ENCODE data around the gene PRTN3. TPM values are rescaled to one million over a fixed set of nuclear protein-coding genes. Genes with fewer than 3 reads are reported as not detected.

Gene PRTN3
- polyA plus RNA-seq, 1 donor (not counting 4 experiments of a cell fraction or from before 2014, with no cell fraction given), result not detected

- FAIRE-seq (no peak), DNase-seq (ENCODE audit: low read depth, low spot score) (no peak)
- Histone ChIP-seq H3K9me1 (ENCODE audit: control insufficient read depth, extremely low read depth, insufficient read depth, low read length) (no peaks in the 10 kb centered on the region), H4K20me1 (ENCODE audit: control insufficient read depth, extremely low read depth, insufficient read depth, low read length) (no peaks in the 10 kb centered on the region), H3K36me3 (ENCODE audit: control insufficient read depth in 2 of 2, extremely low read depth in 1 of 2, insufficient read depth in 2 of 2, low read length in 2 of 2) (peaks cover 4 to 12% of the 10 kb centered on the region in 2 experiments), H3K4me1 (ENCODE audit: control insufficient read depth, extremely low read depth, insufficient read depth, low read length) (no peaks in the 10 kb centered on the region), H3K27me3 (ENCODE audit: control insufficient read depth, extremely low read depth, insufficient read depth, low read length) (no peaks in the 10 kb centered on the region), H3K9ac (ENCODE audit: control insufficient read depth, extremely low read depth, insufficient read depth, low read length) (peak overlapping the region; percentile 88), H3K79me2 (ENCODE audit: control insufficient read depth, insufficient read depth, low read length) (no peaks in the 10 kb centered on the region), H3K4me3 (ENCODE audit: control insufficient read depth in 2 of 3, extremely low read depth in 1 of 3, insufficient read depth in 2 of 3, low read depth in 1 of 3, low read length in 3 of 3) (peak overlapping the region; percentile 77 to 86 (median 80)), H3K27ac (ENCODE audit: control insufficient read depth, insufficient read depth, low read length) (peak overlapping the region; percentile 58), H3K9me3 (ENCODE audit: control insufficient read depth, low read depth, low read length) (no peaks in the 10 kb centered on the region), H3K4me2 (ENCODE audit: control insufficient read depth, extremely low read depth, insufficient read depth, low read depth, low read length) (peak overlapping the region; percentile 90), H2AFZ (ENCODE audit: control insufficient read depth, low read length) (no peak overlapping the region)
- dilution Hi-C loops (cut with MboI; ENCODE audit: extremely low pct_ligation_motif_present, low sequenced_read_pairs), result no loop called here
- TF ChIP-seq CTCF (optimal IDR thresholded peaks at IDR 0.05 in 1 of 3, IDR thresholded peaks at IDR 0.05 in 1 of 3, conservative IDR thresholded peaks at IDR 0.05 in 1 of 3; ENCODE audit: extremely low read depth in 1 of 3, insufficient read depth in 2 of 3, low read length in 3 of 3) (no peak), EZH2 (IDR thresholded peaks at IDR 0.05; ENCODE audit: low read length) (no peak)
Measured at GRCh38 chr19:892243-892893, 51.6 kb downstream of the PRTN3 start.

DNA sequence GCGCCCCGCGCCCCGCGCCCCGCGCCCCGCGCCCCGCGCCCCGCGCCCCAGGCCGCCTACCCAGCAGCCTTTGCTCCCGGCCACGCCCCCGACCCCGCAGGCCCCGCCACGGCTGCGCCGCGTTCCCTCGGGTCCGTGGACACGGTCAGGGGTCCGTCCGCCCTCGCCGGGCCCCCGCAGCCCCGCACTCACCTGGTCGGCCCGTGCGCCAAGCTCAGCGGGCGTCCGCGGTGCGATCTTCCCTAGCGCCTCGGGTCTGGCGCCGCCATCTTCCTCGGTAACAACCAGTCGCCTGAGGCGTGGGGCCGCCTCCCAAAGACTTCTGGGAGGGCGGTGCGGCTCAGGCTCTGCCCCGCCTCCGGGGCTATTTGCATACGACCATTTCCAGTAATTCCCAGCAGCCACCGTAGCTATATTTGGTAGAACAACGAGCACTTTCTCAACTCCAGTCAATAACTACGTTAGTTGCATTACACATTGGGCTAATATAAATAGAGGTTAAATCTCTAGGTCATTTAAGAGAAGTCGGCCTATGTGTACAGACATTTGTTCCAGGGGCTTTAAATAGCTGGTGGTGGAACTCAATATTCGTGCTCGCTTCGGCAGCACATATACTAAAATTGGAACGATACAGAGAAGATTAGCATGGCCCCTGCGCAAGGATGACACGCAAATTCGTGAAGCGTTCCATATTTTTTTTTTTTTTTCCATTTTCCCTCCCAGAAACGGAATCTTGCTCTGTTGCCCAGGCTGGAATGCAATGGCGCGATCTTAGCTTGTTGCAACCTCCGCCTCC is 52.3 kb downstream of the PRTN3 start, which contains the start of the genes MED16 and RNU6-9:
TSS of gene MED16 (minus strand) at position 294 of the 796 bp plus-strand sequence. CDS start 2,056 bp downstream, outside the sequence.
TSS of gene RNU6-9 (plus strand) at position 591 of the 796 bp plus-strand sequence.
- FAIRE-seq, result no peak
- no peaks in the 10 kb centered on the region for H3K79me2 ChIP-seq (ENCODE audit: control insufficient read depth, insufficient read depth, low read length)
- no peaks in the 10 kb centered on the region for H3K9me3 ChIP-seq (ENCODE audit: control insufficient read depth, low read depth, low read length)
- no peak for DNase-seq (ENCODE audit: low read depth, low spot score)
- no peaks in the 10 kb centered on the region for H4K20me1 ChIP-seq (ENCODE audit: control insufficient read depth, extremely low read depth, insufficient read depth, low read length)
- H3K36me3 ChIP-seq (ENCODE audit: control insufficient read depth in 2 of 2, extremely low read depth in 1 of 2, insufficient read depth in 2 of 2, low read length in 2 of 2), result peaks cover 4 to 12% of the 10 kb centered on the region in 2 experiments
- dilution Hi-C loops (cut with MboI; ENCODE audit: extremely low pct_ligation_motif_present, low sequenced_read_pairs), result no loop called here
- H3K4me2 ChIP-seq (ENCODE audit: control insufficient read depth, extremely low read depth, insufficient read depth, low read depth, low read length), result peak within 1 kb of the TSS; percentile 90
- peak within 1 kb of the TSS; percentile 88 for H3K9ac ChIP-seq (ENCODE audit: control insufficient read depth, extremely low read depth, insufficient read depth, low read length)
- no peaks in the 10 kb centered on the region for H3K27me3 ChIP-seq (ENCODE audit: control insufficient read depth, extremely low read depth, insufficient read depth, low read length)
- H3K4me3 ChIP-seq (ENCODE audit: control insufficient read depth in 2 of 3, extremely low read depth in 1 of 3, insufficient read depth in 2 of 3, low read depth in 1 of 3, low read length in 3 of 3), result peak within 1 kb of the TSS; percentile 77 to 86 (median 80)
- no peaks in the 10 kb centered on the region for H3K9me1 ChIP-seq (ENCODE audit: control insufficient read depth, extremely low read depth, insufficient read depth, low read length)
- peak within 1 kb of the TSS; percentile 86 for H2AFZ ChIP-seq (ENCODE audit: control insufficient read depth, low read length)
- H3K4me1 ChIP-seq (ENCODE audit: control insufficient read depth, extremely low read depth, insufficient read depth, low read length), result no peaks in the 10 kb centered on the region
- H3K27ac ChIP-seq (ENCODE audit: control insufficient read depth, insufficient read depth, low read length), result peak within 1 kb of the TSS; percentile 97
- no peak for TF ChIP-seq CTCF (optimal IDR thresholded peaks at IDR 0.05 in 1 of 3, IDR thresholded peaks at IDR 0.05 in 1 of 3, conservative IDR thresholded peaks at IDR 0.05 in 1 of 3; ENCODE audit: extremely low read depth in 1 of 3, insufficient read depth in 2 of 3, low read length in 3 of 3)
- no peak for TF ChIP-seq EZH2 (IDR thresholded peaks at IDR 0.05; ENCODE audit: low read length)
